H9 (cell line): ENCODE measurements around the gene KCNIP3. TPM values are rescaled to one million over a fixed set of nuclear protein-coding genes. Genes with fewer than 3 reads are reported as not detected.

ENCODE experiments used
- DNase-seq: peaks from one replicate; pipeline ENCODE4 v3.0.0-alpha.2; 2017
- H2AFZ ChIP-seq: one replicate; pipeline ENCODE4 v1.6.1; 2013; ENCODE audit warnings: mild to moderate bottlenecking, low read length, control low read depth, moderate library complexity
- H2AK5ac ChIP-seq: 2 replicates; pipeline ENCODE4 v1.6.1; 2013; ENCODE audit warnings: low read length, control low read depth, mixed read lengths; ENCODE audit not compliant: insufficient read length
- H2BK120ac ChIP-seq: one replicate; pipeline ENCODE4 v1.6.1; 2013; ENCODE audit warnings: low read depth, mild to moderate bottlenecking, low read length, control low read depth, inconsistent platforms; ENCODE audit not compliant: poor library complexity, severe bottlenecking
- H2BK12ac ChIP-seq: 2 replicates; pipeline ENCODE4 v1.6.1; 2013; ENCODE audit warnings: low read length, control low read depth, mixed read lengths, low read depth; ENCODE audit not compliant: insufficient read length
- H2BK15ac ChIP-seq: 2 replicates; pipeline ENCODE4 v1.6.1; 2013; ENCODE audit warnings: low read depth, low read length, control low read depth
- H2BK20ac ChIP-seq: one replicate; pipeline ENCODE4 v1.6.1; 2013; ENCODE audit warnings: low read depth, mild to moderate bottlenecking, low read length, control low read depth, inconsistent platforms; ENCODE audit not compliant: poor library complexity, severe bottlenecking
- H2BK5ac ChIP-seq: 2 replicates; pipeline ENCODE4 v1.6.1; 2013; ENCODE audit warnings: low read length, control low read depth, mixed read lengths; ENCODE audit not compliant: insufficient read length
- H3K14ac ChIP-seq: 2 replicates; pipeline ENCODE4 v1.6.1; 2013; ENCODE audit warnings: low read length, control low read depth; ENCODE audit not compliant: insufficient read depth
- H3K18ac ChIP-seq: 2 replicates; pipeline ENCODE4 v1.6.1; 2013; ENCODE audit warnings: low read depth, mild to moderate bottlenecking, mixed read lengths, low read length, control low read depth; ENCODE audit not compliant: insufficient read length
- H3K23ac ChIP-seq: 2 replicates; pipeline ENCODE4 v1.6.1; 2013; ENCODE audit warnings: low read length, control low read depth, mixed read lengths, low read depth; ENCODE audit not compliant: insufficient read length
- H3K23me2 ChIP-seq: 2 replicates; pipeline ENCODE4 v1.6.1; 2013; ENCODE audit warnings: low read depth, mild to moderate bottlenecking, mixed read lengths, low read length, control low read depth; ENCODE audit not compliant: insufficient read length, poor library complexity, severe bottlenecking
- H3K27ac ChIP-seq: 2 replicates; pipeline ENCODE4 v1.5.1; 2013; ENCODE audit warnings: low read length, control low read depth, mixed read lengths, low read depth; ENCODE audit not compliant: insufficient read length
- H3K27me3 ChIP-seq: 2 replicates; pipeline ENCODE4 v1.6.1; 2013; ENCODE audit warnings: low read length, control low read depth, inconsistent platforms; ENCODE audit not compliant: insufficient read depth
- H3K4ac ChIP-seq: 2 replicates; pipeline ENCODE4 v1.6.1; 2013; ENCODE audit warnings: low read depth, mild to moderate bottlenecking, control low read depth, inconsistent platforms, low read length, moderate library complexity
- H3K4me1 ChIP-seq: 2 replicates; pipeline ENCODE4 v1.6.1; 2013; ENCODE audit warnings: low read length, control low read depth, inconsistent platforms; ENCODE audit not compliant: insufficient read depth
- H3K4me2 ChIP-seq: 2 replicates; pipeline ENCODE4 v1.6.1; 2013; ENCODE audit warnings: low read length, control low read depth, mixed read lengths; ENCODE audit not compliant: insufficient read length, insufficient read depth
- H3K56ac ChIP-seq: 2 replicates; pipeline ENCODE4 v1.6.1; 2013; ENCODE audit warnings: low read depth, mild to moderate bottlenecking, mixed read lengths, low read length, control low read depth; ENCODE audit not compliant: insufficient read length
- H3K79me1 ChIP-seq: 2 replicates; pipeline ENCODE4 v1.6.1; 2013; ENCODE audit warnings: low read depth, mild to moderate bottlenecking, moderate library complexity, low read length, control low read depth, inconsistent platforms; ENCODE audit not compliant: insufficient read depth, poor library complexity, severe bottlenecking
- H3K79me2 ChIP-seq: 2 replicates; pipeline ENCODE4 v1.6.1; 2013; ENCODE audit warnings: low read length, control low read depth, inconsistent platforms; ENCODE audit not compliant: insufficient read depth
- H3K9ac ChIP-seq: 2 replicates; pipeline ENCODE4 v1.6.1; 2013; ENCODE audit warnings: low read length, control low read depth, mixed read lengths; ENCODE audit not compliant: insufficient read length; ENCODE audit errors: extremely low read depth
- H3K9me3 ChIP-seq: one replicate; pipeline ENCODE4 v1.6.1; 2013; ENCODE audit warnings: low read depth, low read length, inconsistent platforms; ENCODE audit not compliant: control insufficient read depth
- H3T11ph ChIP-seq: one replicate; pipeline ENCODE4 v1.6.1; 2013; ENCODE audit warnings: mild to moderate bottlenecking, low read length, control low read depth, inconsistent platforms
- H4K20me1 ChIP-seq: one replicate; pipeline ENCODE4 v1.6.1; 2013; ENCODE audit not compliant: control insufficient read depth, insufficient read length, insufficient read depth
- H4K5ac ChIP-seq: 2 replicates; pipeline ENCODE4 v1.6.1; 2013; ENCODE audit warnings: low read depth, mild to moderate bottlenecking, mixed read lengths, low read length, control low read depth; ENCODE audit not compliant: insufficient read length
- H4K8ac ChIP-seq: replicated peaks from 2 replicates; pipeline ENCODE4 v1.6.1; 2013; ENCODE audit warnings: low read length, control low read depth, mixed read lengths, low read depth; ENCODE audit not compliant: insufficient read length
- H4K91ac ChIP-seq: 2 replicates; pipeline ENCODE4 v1.6.1; 2013; ENCODE audit warnings: low read depth, mild to moderate bottlenecking, moderate library complexity, mixed read lengths, low read length, control low read depth; ENCODE audit not compliant: insufficient read length
- H3K27ac Mint-ChIP-seq, 3 experiments: 2 replicates in 2 of 3; 3 replicates in 1 of 3; pipeline ENCODE4 v1.8.0; 2020 to 2021; ENCODE audit warnings: mixed read lengths in 3 of 3, mild to moderate bottlenecking in 1 of 3, moderate library complexity in 1 of 3
- H3K27me3 Mint-ChIP-seq: 2 replicates; pipeline ENCODE4 v1.8.0; 2021; ENCODE audit warnings: low read depth, mild to moderate bottlenecking, moderate library complexity, mixed read lengths
- H3K36me3 Mint-ChIP-seq, 3 experiments: 2 replicates in 2 of 3; 3 replicates in 1 of 3; pipeline ENCODE4 v1.8.0; 2020 to 2021; ENCODE audit warnings: low read depth in 3 of 3, mixed read lengths in 3 of 3; ENCODE audit not compliant: insufficient read depth in 1 of 3
- H3K4me1 Mint-ChIP-seq, 2 experiments: 2 replicates each; pipeline ENCODE4 v1.8.0; 2020; ENCODE audit warnings: mixed read lengths in 2 of 2
- H3K4me3 Mint-ChIP-seq, 2 experiments: 2 replicates in 1 of 2; 3 replicates in 1 of 2; pipeline ENCODE4 v1.8.0; 2020 to 2021; ENCODE audit warnings: mild to moderate bottlenecking in 2 of 2, mixed read lengths in 2 of 2, moderate library complexity in 1 of 2
- H3K9me3 Mint-ChIP-seq, 2 experiments: 2 replicates in 1 of 2; 3 replicates in 1 of 2; pipeline ENCODE4 v1.8.0; 2020; ENCODE audit warnings: mild to moderate bottlenecking in 2 of 2, mixed read lengths in 2 of 2, moderate library complexity in 1 of 2
- CTCF ChIP-seq: fragments of 200-600 bp; sonication (generic); conservative IDR thresholded peaks from 3 replicates; pipeline ENCODE4 v1.8.0; 2021; ENCODE audit warnings: antibody characterized with exemption, mild to moderate bottlenecking
- WGBS: extraction: QIAGEN DNeasy Blood & Tissue Kit; methylation state at CpG from one replicate; pipeline ENCODE4 v1.1.7; 2013; ENCODE audit warnings: missing lambda C conversion rate, low lambda C conversion rate, mixed read lengths; ENCODE audit not compliant: insufficient read length; ENCODE audit errors: extremely low coverage; 5-methylcytosine and 5-hydroxymethylcytosine counted together
- total RNA-seq: library from RNA; stranded (reverse); gene quantifications from 2 replicates; pipeline ENCODE4 v1.2.1, GENCODE V29; 2021

KCNIP3 gene
- total RNA-seq, 1 experiment from 2014 or later: 1.5 TPM

GRCh38 chr2:95374451-95374920, 77.3 kb downstream of the KCNIP3 start:
- Histone ChIP-seq H3K79me1 (no peaks in the 10 kb centered on the region), H3K27me3 (no peaks in the 10 kb centered on the region), H2BK12ac (no peak overlapping the region), H2BK5ac (no peak overlapping the region), H3K9ac (no peak overlapping the region), H4K20me1 (no peaks in the 10 kb centered on the region), H3K9me3 (no peaks in the 10 kb centered on the region), H2AFZ (no peak overlapping the region), H3K4me2 (no peak overlapping the region), H3K18ac (no peak overlapping the region), H2BK120ac (no peak overlapping the region), H4K5ac (no peak overlapping the region), H2BK15ac (no peak overlapping the region), H3K23ac (no peak overlapping the region), H2AK5ac (no peak overlapping the region), H3K79me2 (no peaks in the 10 kb centered on the region), H3K27ac (no peak overlapping the region), H3K4ac (no peak overlapping the region), H3K4me1 (no peaks in the 10 kb centered on the region), H2BK20ac (no peak overlapping the region), H4K91ac (no peak overlapping the region), H3K56ac (no peak overlapping the region), H3K14ac (no peak overlapping the region; the same call in 1 of the 2 replicates), H4K8ac (no peak overlapping the region), H3K23me2 (no peaks in the 10 kb centered on the region), H3T11ph (no peak overlapping the region)
- Mint-ChIP-seq H3K36me3 (no peaks in the 10 kb centered on the region), H3K9me3 (no peaks in the 10 kb centered on the region), H3K27me3 (peaks cover 4% of the 10 kb centered on the region), H3K4me1 (peaks cover 8 to 18% of the 10 kb centered on the region in 2 experiments), H3K4me3 (no peak overlapping the region), H3K27ac (no peak overlapping the region)
- no peak for DNase-seq
- WGBS: no CpG with 5 or more reads among the region's 11 CpGs
- TF ChIP-seq CTCF: no peak
